HFF-Myc (cell line): ENCODE data around the gene PSD2.

Experiments
- DNase-seq: peaks from one replicate; pipeline ENCODE4 v3.0.0-alpha.2; 2011; ENCODE audit warnings: low read depth; ENCODE audit errors: extremely low read depth
- H3K4me3 ChIP-seq: replicated peaks from 2 replicates; pipeline ENCODE4 v1.5.1; 2011; ENCODE audit warnings: low read depth, mild to moderate bottlenecking, control low read depth, low read length
- TF ChIP-seq, protein P1 (sequence below): IDR thresholded peaks from 2 replicates; pipeline ENCODE4 v1.5.1; 2012; ENCODE audit warnings: mild to moderate bottlenecking, low read depth, low read length, control low read depth; ENCODE audit errors: missing control alignments

The PSD2 gene

DNA sequence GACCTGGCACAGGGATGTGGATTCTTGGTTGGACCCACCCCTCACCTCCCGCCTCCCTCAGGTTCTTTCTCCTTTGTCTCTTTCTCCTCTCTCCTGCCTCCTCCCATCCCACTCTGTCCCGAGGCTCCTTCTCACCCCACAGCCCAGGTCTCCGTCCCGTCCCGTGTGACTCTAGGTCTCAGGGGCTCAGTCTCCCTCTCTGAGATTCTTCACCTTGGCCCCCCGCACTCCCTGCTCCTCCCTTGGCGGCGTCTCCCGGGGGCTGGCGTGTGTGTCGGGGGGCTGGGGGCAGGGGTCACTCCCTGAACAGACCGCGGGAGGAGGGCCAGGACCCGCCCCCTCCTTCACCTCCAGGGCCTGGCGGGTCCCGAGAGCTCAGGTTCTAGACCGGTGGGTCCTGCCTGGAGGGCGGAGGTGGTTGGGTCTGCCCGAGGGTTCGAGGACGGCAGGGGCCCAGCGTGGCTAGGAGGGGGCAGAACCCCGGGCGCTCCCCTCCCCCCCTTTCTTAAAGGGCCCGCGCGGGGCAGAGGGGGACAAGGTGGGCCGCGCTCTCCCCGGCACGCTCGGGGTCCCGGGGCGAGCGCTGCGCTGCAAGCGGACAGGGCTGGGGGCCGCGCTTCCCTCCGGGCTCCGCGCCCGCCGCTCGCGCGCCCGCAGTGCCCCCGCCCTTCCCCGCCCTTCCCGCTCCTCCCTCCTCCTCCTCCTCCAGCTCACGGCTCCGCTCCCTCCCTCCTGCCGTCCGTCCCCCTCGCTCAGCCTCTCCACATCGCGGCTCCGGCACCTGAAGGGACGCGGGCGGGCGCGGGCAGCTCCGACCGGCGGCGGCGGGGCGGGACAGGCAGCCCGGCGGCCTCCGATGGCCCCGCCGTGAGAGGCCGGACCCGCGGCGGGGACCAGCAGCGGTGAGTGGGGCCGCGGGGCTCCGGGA is at the start of gene PSD2:
Gene PSD2 (plus strand): TSS at position 735 of the 928 bp plus-strand sequence. CDS start 13,633 bp downstream, outside the sequence.
- DNase-seq, result no peak
- H3K4me3 ChIP-seq, result no peak within 1 kb of the TSS
- TF ChIP-seq, protein P1, sequence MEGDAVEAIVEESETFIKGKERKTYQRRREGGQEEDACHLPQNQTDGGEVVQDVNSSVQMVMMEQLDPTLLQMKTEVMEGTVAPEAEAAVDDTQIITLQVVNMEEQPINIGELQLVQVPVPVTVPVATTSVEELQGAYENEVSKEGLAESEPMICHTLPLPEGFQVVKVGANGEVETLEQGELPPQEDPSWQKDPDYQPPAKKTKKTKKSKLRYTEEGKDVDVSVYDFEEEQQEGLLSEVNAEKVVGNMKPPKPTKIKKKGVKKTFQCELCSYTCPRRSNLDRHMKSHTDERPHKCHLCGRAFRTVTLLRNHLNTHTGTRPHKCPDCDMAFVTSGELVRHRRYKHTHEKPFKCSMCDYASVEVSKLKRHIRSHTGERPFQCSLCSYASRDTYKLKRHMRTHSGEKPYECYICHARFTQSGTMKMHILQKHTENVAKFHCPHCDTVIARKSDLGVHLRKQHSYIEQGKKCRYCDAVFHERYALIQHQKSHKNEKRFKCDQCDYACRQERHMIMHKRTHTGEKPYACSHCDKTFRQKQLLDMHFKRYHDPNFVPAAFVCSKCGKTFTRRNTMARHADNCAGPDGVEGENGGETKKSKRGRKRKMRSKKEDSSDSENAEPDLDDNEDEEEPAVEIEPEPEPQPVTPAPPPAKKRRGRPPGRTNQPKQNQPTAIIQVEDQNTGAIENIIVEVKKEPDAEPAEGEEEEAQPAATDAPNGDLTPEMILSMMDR, result no peak

DNA sequence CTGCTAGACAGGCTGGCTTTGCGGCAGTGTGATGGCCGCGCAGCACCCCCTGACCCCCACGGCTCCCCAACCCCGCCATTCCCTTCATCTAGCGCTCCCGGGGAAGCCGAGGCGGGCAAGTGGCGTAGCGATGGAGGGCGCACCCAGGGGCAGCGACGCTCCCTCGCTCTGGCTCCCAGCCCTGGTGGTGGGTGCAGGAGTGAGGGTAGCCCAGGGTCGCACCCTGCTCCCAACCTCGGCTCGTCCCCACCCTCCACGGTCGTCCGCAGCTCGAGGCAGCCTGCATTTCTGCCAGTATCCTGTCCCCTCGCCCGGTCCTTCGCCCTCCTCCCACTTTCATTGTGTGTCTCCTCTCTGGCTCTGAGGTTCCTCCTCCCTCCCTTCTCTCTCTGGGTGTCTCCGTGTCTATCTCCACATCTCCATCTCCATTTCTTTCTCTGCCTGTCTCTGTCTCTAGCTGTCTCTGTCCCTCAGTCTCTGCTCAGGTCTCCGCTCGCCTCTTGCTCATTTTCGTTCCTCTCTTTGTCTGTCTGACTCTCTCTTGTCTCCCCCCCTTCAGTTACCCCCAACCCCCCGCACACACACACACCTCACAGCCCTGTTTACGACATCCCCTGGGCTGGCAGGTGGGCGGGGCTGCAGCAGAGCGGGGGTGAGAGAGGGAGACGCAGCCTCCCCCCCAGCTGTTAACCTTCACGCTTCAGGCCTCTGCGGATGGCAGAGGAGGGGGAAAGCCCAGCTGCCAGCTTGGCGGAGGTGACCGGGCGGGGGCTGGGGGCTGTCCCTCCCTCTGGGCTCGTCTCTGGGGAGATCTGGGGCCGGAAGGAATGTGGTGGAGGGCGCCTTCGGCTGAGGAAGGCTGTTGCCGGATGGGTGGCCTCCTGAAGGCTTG is 48.7 kb upstream of the PSD2 start:
- TF ChIP-seq, protein P1, result no peak
- peak overlapping the region; percentile 24 for H3K4me3 ChIP-seq
- DNase-seq, result no peak

DNA sequence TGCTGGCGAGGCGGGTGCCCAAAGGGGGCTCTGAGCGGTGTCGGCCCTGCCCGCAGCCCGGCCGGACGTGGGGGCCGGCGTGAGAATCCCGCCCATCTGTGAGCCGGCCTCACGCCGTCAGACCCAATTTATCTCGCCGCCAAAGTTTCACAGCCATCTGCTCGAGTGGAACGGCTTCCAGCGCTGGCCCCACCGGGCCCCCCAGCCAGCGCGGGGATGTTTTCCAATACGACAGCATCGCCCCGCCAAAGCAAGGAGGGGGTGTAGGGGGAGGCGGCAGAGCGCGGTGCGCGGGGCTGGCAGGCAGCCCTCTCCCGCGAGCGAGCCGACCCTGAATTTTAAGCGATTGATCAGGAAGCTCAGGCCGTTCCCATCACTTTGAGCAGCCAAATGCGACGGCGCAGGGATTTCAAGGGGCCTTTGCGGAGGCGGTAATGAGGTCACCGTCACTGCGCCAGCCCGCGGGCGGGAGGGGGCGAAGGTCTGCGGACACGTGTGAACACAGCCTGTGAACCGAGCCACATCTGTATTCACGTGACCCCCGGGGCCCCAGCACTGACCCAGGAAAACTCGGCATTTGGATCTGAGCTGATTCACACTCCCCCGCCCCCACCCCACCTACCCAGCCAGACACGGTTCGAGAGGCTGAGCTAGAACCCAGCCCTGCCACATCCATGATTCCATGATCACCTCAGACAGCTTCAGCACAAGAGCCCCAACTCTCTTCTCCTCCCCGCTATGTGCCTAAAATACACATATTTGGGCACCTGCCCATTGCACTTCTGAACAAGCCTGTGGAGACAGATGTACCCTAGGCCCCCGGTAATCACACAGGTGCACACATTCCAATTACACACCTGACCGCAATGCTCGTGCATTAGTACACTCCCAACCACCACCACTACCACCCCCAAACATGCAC is 47.8 kb upstream of the PSD2 start:
- TF ChIP-seq, protein P1, result no peak
- no peak for DNase-seq
- peak overlapping the region; percentile 24 for H3K4me3 ChIP-seq

DNA sequence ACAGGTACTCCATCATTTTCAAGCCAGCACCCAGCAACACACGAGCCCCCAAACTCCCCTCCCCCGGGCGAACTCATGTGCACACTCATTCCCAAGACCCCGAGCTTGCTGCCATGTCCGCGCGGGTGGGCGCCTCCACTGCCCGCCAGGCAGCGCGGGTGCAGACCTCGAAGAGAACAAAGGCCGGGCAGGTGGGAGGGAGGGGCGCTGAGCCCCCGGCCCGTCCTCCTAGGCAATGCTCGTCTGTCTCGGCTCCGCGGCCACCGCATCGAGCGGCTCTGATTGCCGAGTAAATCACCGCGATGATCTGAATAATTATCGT is 47.1 kb upstream of the PSD2 start:
- no peak overlapping the region for H3K4me3 ChIP-seq
- no peak for DNase-seq
- TF ChIP-seq, protein P1, result no peak

DNA sequence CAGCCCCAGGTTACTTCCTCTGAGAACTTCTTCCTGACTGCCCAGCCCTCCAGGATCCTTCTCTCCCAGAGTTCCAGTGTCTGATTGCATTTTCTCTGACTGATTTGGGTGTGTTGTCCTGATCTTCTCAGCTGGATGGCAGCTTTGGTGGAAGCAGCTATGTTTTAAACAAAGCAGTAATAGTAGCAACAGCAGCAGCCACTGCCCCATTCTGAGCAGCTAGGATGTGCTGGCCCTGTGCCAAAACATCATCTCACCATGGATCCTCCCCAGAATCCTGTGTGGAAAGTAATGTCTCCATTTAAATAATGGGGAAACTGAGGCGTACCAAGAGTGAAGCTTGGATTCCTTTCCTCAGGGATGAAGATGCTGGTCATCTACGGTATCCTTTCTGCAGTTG is 46.4 kb upstream of the PSD2 start:
- H3K4me3 ChIP-seq, result no peak overlapping the region
- no peak for DNase-seq
- TF ChIP-seq, protein P1, result no peak

DNA sequence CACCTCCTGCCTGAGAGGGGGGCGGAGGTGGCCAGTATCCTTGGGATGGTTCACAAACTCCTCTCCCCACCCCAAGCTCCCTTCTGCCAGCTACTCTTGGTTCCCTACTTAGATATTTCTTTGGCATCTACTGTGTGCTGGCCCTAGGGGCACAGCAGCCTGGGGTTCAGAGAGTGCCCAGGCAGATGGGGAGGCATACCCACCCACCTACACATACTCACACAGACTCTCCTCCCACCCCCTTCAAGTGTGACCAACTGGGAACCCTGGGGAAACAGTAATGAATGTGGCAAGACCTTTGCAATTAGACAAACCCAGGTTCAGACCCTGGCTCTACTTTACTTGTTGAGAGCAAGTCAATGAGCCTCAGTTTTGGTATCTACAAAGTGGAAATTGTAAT is 44.4 kb upstream of the PSD2 start:
- no peak overlapping the region for H3K4me3 ChIP-seq
- DNase-seq, result no peak
- TF ChIP-seq, protein P1, result no peak
